Measurements from ENCODE around the gene GEMIN7.
"Not testable (repeated sequence)": the region's sequence is repeated elsewhere in the genome, so short reads cannot be mapped to it uniquely, and the experiment has no call there.

Gene GEMIN7

DNA sequence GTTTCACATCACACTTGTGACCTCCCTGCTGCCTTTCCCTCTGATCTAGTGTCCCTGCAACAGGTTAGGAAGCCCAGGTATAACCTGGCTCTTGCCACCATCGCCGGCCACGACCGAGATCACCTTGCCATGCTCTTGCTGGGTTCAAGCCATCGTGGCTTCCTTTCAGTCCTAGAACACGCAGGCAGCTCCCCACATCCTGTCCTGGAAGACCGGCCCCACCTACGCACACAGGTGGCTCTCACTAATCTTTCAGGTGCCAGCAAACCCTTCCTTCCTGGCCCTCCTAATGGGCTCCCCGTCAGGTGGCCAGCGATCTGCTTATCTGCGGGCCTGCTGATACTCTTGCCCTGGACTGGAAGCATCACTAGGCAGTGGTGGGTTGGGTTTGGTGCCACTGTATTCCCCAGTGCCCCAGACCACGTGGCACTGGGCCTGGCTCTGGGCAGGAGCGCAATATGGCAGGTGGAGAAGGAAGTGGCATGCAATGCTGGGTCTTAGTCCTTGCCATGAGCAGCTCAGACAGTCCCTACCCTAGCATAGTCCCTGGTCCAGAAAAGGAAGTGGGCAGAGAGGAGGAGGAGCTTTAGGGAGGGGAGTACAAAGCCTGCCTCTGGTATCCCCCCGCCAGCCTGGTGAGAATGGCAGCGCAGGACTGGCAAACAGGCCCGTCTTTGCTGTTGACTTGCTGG is 25.7 kb downstream of the GEMIN7 start:
- DNase-seq (ENCODE audit: low read depth): no peak

DNA sequence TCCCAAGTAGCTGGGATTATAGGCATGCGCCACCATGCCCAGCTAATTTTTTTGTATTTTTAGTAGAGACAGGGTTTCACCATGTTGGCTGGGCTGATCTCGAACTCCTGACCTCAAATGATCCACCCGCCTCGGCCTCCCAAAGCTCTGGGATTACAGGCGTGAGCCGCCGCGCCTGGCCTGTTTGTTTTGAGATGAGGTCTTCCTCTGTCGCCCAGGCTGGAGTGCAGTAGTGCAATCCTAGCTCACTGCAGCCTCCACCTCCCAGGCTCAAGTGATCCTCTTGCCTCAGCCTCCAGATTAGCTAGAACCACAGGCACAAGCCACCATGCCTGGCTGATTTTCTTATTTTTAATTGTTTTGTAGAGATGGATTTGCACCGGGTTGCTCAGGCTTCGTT is 27.3 kb downstream of the GEMIN7 start:
- not testable (repeated sequence) for DNase-seq (ENCODE audit: low read depth)

DNA sequence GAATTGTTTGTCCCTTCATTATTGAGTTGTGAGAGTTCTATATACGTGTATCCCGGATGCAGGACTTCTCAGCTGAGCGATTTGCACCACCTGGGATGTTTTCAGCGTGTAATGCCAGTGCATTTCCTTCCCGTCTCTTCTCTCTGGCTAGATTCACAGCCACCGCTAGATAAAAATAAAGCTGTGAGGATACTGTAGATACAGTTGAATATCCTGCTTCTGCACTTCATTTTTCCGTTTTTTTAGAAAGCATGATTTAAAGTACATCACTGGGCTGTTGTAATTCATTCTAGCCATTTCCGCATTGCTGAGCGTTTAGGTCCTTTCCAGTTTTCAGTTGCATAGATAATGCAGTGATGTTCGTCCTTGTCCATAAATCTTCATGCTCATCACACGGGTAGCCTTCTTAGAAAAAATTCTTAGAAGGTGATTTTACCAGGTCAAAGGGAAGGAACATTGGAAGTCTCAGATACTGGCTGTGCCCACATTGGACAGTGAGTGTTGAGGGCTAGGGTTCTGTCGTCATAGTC is 28.6 kb downstream of the GEMIN7 start:
- DNase-seq (ENCODE audit: low read depth): no peak

DNA sequence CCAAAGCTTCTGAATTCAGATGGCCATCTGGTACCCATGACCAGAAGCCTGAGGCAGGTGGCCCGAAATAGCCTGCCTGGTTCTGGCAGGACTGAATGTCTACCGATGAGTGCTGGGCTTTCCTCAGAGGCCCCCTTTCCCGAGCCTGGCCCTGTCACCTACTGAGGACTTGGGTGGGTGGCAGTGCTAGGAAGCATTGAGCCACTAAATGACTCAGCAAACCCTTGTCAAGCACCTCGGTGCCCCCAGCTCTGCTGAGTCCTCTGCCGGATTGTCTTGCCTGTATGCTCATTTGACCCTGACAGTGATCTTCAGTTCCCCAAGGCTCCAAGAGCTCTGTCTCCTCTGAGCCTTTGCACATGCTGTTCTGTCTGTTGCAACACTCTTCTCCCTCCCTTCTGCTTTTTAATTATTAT is 31.8 kb downstream of the GEMIN7 start:
- DNase-seq (ENCODE audit: low read depth): no peak

DNA sequence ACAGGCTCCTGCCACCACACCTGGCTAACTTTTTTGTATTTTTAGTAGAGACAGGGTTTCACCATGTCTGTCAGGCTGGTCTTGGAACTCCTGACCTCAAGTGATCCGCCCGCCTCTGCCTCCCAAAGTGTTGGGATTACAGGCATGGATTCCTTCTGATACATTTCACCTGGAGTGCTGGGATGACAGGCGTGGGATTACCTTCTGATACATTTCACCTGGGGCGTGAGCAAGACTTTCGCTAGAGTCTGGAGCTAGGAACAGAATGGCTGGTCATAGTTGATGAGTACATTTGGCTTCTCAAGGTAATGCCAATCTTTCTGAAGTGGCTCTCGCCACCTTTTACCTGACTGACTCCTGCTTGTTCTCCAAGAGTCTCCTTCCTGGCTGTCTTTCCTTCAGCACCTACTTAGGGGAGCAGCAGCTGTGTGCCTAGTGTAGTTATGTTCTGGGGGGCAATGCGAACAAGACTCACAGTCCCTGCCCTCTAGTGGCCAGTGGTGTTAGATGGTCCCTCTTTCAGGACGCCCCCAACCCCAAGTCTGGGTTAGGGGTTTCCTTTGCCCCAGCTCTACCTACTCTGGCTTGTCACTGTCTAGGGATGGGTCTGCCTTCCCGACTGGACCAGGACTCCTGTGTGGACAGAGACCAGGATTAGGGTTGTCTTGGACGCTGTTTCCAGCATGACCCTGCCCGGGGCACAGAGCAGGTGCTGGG is 33.2 kb downstream of the GEMIN7 start:
- DNase-seq (ENCODE audit: low read depth): no peak

DNA sequence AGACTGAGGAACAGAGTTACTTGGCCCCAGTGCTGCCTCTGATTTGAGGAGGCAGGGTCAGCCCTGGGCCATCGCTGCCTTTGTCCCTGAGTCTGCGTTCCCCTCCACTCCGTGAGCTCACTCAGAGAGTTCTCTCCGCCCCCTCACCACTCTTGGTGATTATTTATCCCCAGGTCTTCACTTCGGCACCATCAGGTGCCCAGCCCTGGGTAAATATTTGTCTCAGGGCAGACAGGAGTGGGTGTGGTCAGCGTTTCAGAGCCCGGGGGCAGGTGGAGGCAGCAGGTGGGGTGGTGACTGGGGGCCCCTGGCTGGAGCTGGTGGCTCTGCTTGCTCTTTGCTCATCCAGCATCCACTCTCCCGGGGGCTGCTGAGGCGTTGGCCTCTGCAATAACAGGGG is 34.6 kb downstream of the GEMIN7 start:
- DNase-seq (ENCODE audit: low read depth): no peak

DNA sequence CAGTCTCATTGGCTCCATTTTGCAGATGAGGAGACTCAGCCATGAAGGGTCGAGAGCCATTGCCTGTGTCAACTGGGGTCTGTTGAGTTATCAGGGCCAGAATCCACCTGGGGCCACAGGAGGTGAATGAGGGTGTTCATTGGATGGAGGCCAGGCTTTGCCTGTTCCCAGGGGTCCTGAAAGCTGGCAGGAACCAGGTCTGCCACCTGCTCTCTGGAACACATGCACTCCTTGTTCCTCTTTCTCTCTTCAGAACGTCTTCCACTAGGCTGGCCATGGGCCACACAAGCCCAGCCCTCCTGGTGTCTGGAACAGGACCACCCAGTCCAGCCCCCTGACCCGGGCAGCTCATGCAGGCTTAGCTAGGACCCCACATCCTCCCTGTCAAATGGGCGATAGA is 35.1 kb downstream of the GEMIN7 start:
- no peak for DNase-seq (ENCODE audit: low read depth)

DNA sequence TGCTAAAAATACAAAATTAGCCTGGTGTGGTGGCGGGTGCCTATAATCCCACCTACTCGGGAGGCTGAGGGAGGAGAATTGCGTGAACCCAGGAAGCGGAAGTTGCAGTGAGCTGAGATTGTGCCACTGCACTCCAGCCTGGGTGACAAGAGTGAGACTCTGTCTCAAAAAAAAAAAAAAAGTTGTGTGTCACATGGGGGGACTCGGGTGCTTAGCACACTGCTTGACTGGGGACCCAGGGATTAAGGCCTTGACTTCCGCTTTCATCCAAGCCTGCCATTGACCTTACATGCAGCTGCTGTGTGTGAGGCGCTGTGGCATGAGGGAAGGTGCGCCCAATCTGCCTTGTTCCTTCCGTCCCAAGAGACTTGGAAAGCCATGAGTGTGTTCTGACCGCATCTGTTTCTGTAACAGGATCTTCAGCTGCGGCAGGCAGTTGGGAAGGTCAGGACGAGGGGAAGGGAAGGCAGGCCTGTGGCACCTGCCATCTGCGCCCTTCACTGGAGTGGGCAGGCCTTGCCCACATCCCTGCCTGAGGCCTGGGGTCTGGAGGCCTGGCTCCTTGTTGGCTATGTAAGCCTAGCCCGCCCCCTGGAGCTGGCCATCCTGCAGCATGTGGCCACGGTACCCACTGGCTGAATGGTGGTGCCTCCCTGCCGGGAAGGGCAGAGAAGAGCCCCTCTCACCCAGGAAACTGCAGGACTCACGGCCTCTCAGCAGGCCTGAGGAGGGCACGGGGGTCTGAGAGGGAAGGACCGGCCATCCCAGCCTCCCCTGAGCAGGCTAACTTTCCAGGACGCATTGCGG is 37.0 kb downstream of the GEMIN7 start:
- DNase-seq (ENCODE audit: low read depth): no peak

DNA sequence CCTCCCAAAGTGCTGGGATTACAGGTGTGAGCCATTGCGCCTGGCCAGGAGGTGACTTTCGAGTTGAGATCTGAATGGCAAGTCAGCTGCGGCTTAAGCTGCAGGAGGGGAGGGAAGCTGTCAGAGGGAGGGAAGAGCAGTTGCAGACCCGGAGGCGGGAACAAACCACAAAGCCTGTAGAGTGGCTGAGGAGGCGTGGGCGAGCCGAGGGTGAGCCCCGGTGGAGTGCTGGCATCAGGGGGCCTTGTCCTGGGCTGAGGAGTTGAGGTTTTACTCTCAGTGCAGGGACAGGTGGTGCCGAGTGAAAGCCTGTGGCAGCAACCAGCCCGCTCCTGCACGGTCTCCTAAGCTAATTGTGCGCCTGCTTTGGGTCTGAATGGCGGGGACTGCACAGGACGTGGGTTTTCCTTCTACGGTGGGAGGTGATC is 38.1 kb downstream of the GEMIN7 start:
- no peak for DNase-seq (ENCODE audit: low read depth)

DNA sequence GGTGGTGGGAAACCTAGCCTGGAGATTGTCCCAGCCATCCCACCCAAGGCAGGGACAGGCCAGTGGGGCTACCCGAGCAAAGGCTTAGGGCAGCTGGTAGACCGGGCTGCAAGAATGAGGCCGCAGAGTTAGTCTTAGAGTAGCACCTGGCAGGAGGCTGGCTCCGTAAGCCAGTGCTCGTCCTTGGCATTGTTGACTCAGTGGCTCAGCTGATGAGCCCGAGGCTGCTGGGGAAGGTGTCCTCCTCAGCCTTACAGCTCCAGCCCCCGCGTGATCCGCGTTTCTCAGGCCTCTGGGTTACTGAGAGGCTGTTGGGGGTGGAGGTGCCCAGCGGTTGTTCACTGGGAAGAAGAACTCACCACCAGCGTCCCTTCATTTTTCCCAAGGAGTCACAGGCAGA is 38.6 kb downstream of the GEMIN7 start:
- DNase-seq (ENCODE audit: low read depth): no peak

DNA sequence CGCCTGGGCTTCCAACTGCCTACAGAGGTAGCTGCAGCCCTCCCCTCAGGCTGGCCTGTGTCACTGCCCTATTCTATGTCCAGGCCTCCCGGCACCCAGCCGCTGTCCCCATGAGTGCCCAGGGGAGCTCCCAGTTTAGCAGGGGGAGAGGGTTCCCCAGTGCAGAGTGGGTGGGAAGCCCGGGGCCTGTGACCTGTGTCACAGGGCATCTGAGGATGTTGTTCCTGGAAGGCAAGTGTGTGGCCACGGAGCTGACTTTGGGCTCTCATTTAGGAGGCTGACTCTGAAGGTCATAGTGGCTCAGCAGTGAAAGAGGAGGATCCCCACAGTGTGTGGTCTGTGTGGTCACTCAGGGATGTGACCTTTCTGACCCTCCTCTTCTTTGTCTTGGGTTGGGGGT is 39.0 kb downstream of the GEMIN7 start:
- DNase-seq (ENCODE audit: low read depth): no peak

DNA sequence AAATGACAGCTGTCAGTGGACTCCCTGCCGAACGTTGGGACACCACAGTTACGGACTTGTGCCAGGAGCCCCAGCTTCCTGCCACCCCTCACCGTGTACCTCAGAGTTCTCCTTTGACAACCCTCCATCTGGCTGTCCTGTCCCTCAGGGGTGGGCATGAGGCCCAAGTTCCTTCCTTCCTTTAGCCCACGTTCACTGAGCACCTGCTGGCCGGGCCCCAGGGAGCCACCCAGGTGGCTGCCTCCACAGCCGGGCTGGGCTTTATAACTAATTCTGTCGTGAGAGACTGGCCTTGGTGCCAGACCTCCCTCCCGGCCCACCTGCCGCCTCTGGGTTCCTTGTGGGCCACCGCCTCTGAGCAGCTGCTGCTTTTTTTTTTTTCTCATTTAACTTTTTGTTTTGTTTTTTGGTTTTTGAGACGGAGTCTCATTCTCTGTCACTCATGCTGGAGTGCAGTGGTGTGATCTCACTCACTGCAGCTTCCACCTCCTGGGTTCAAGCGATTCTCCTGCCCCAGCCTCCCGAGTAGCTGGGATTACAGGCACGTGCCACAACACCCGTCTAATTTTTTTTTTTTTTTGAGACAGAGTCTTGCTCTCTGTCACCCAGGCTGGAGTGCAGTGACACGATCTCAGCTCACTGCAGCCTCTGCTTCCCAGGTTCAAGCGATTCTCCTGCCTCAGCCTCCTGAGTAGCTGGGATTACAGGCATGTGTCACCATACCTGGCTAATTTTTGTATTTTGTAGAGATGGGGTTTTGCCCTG is 39.7 kb downstream of the GEMIN7 start:
- DNase-seq (ENCODE audit: low read depth): not testable (repeated sequence)

DNA sequence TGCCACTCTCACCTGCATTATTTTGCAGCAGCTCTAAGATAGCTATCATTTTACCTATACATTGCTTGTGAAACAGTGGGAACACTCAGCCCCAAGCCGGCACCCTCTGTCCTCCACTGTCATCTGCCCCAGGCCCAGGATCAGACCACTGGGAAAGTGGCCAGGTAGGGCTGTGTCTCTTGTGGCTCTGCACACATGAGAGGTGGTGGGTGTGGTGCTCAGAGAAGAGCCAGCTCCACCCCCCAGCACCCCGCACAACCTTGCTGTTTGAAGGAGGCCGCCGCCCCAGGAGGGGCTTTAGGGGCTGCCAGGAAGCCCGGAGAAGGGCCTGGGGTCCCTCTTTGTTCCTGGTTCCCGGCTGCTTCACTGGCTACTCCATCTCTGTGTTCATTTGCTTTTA is 40.5 kb downstream of the GEMIN7 start:
- DNase-seq (ENCODE audit: low read depth): no peak

DNA sequence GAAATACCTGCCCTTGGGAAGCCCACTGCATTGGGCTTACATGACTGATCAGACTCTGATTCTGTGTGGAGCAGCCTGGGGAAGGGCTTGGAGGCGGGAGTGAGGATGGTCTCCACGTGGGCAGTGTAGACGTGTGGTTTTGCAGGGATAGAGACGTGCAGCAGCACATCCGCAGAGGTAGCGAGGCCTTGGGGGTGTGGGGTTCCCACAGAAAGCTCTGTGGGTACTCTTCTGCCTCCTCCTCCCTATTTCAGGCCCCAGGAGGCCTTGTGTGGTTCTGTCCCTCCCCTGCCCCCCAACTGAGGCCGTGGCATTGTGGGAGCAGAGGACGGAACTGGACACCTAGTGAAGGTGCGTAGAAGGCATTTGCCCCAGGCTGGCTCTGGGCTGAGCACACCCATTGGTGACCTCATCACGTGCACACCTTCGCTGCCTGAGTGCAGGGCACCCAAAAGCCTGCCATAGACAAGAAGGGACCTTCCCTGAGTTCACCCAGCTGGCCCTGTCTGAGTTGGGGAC is 42.8 kb downstream of the GEMIN7 start:
- DNase-seq (ENCODE audit: low read depth): no peak

DNA sequence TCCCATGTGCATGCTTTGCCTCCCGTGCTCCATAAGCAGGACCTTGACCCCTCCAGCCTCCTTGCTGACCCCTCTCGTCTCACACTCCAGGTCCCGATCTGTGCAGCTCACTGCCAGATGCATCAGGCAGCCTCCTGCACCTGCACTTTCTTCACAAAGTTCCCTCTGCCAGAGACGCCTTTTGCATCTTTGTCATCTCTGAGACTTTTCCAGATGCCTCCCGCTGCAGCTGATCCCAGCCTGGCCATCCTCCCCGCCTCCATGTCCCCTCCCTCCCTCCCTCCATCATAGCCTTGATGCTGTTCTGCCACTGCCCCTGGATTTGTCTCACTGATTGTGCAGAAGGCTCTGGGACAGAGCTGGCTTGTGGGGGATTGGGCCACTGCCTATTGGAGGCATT is 43.8 kb downstream of the GEMIN7 start:
- DNase-seq (ENCODE audit: low read depth): no peak

DNA sequence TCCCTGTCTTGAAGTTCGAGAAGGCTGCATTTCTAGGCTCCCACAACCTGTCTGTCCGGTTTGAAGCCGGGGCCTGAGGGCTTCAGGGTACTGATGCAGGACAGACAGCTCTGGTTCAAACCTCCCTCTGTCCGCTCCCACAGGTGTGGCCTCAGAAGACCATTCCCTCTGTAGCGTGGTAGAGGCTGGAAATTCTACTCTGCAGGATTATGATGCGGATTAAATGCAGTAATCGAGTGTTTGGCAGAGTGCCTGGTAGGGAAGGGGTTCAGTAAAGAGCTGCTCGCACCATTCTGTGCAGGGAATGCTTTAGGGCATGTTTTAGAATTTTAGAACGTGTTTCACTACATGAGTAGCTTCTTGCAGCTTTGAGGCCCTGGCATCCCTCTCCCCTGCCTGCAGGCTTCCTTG is 44.4 kb downstream of the GEMIN7 start:
- DNase-seq (ENCODE audit: low read depth): no peak

DNA sequence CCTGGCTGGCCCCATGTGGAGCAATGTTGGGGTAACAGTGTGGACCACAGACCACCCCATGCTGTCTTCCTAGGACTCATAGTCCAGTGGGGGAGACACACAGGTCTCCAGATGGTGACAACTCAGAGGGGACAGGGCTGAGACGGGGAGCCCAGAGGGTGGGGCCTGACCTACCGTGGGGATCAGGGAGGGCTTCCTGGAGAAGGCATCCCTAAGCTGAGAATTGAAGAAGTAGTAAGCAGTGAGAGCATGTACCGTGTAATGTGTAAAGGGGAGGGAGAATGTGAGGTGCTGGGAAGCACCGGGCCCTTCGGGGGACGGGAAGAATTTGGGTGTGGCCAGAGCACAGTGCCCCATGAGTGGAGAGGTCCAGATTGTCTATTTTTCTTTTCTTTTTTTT is 45.0 kb downstream of the GEMIN7 start:
- DNase-seq (ENCODE audit: low read depth): no peak

DNA sequence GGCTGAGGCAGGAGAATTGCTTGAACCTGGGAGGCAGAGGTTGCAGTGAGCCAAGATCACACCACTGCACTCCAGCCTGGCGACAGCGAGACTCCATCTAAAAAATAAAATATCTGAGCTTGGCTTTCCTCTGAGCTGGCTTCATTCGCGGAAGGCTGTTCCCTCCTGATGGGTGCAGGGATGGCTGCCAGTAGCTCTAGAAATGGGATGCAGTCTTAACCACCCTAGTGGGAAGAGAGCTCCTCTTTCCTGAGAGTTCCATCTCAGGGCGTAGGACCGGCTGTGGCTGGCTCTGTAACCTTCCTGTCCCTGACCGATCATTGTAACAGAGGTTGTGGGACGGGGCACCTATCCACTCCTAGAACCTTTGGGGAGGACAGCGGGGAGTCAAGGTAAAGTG is 46.3 kb downstream of the GEMIN7 start:
- no peak for DNase-seq (ENCODE audit: low read depth)

DNA sequence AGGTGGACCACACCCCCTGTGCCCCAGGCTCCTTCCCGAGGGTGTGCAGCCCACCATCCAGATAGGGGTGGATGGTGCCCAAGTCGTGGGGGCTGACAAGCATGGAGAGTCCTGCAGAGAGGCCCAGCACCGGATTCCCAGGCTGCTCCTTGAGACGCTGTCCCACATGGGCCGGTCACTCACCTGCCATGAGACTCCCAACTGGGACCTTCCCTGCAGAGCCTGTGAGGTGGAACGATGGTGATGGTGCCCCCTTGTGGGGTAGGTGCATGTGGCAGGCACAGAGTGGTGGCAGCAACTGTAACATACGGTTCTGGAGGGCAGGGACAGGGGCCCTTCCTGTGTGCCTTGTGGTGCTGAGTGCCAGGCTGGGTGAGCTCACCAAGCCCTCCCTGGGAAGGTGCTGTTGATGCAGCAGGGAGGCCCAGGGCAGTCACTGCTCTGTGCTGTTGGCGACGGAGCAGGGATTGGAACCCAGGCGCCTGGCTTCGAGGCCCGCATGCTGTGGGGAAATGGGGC is 47.0 kb downstream of the GEMIN7 start:
- peak; percentile 44 for DNase-seq (ENCODE audit: low read depth)

DNA sequence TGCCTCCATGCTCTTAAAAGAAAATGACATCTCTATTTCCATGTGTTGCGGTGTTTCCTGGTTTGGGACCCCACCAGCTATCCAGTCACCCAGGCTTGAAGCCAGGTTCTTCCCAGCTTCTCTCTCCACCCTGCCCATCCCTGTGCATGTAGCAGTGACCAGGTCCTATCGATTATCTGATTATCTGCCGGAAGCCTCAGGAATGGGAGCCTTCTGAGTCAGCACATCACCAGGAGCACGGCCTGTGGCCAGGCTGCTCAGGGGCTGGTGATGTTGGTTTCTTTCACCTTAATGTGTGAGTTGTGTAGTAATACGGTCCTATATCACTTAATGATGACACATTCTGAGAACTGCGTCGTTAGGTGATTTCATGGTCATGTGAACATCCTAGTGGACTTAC is 47.6 kb downstream of the GEMIN7 start:
- DNase-seq (ENCODE audit: low read depth): no peak

DNA sequence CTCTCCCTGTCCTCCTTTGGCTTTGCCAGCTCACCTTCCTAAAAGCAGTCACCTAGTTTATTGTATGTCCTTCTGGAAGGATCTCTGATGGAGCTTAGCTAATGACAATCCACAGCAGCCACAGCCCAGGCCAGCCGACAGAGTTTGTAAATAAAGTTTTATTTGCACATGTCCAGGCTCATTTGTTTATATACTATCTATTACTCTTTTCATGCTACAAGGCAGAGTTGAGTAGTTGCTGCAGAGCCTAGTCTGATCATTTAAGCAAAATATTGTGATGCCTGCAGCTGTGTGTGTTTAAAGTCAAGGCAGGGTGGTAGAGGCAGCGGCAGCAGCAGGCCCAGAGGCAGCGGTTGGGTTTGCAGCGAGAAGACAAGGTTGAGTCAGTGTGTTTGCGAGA is 49.1 kb downstream of the GEMIN7 start:
- DNase-seq (ENCODE audit: low read depth): no peak

DNA sequence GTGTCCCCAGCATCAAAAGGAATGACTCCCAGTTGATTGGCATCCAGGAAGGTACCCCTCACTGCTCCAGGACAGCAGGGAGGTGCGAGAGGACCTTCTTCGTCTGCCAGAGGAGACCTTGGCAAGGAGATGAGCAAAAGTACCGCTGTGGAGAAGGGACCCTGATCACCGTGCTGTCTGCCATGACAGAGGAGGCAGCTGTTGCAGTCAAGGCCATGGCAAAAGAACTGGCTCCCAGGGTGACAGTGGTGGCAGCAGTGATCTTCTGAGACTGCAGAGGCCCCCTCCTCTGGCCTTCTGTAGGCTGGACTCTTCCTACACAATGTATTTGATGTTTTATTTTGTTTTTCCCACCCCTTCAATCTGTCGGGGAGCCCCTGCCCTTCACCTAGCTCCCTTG is 49.7 kb downstream of the GEMIN7 start:
- no peak for DNase-seq (ENCODE audit: low read depth)

Data from CMK (cell line).